Neuronal stem cell (in vitro differentiated cells): ENCODE data around the gene NOP53.
A peak's percentile ranks its signal among the peaks of the same experiment; 100 is the strongest.
"Not testable (repeated sequence)": the region's sequence is repeated elsewhere in the genome, so short reads cannot be mapped to it uniquely, and the experiment has no call there.

Experiments
- DNase-seq: peaks from one replicate; pipeline ENCODE4 v3.0.0-alpha.2; 2013; ENCODE audit warnings: low spot score
- H2AFZ ChIP-seq: one replicate; pipeline ENCODE4 v1.6.1; 2013; ENCODE audit warnings: mild to moderate bottlenecking, low read length, inconsistent platforms
- H2AK5ac ChIP-seq: 2 replicates; pipeline ENCODE4 v1.6.1; 2013; ENCODE audit warnings: low read depth, mild to moderate bottlenecking, inconsistent platforms, low read length, moderate library complexity, mixed read lengths
- H2BK120ac ChIP-seq: 2 replicates; pipeline ENCODE4 v1.6.1; 2013; ENCODE audit warnings: low read depth, mild to moderate bottlenecking, inconsistent platforms, low read length, moderate library complexity, mixed read lengths
- H2BK12ac ChIP-seq: one replicate; pipeline ENCODE4 v1.6.1; 2013; ENCODE audit warnings: low read length, inconsistent platforms
- H2BK15ac ChIP-seq: 2 replicates; pipeline ENCODE4 v1.6.1; 2013; ENCODE audit warnings: mild to moderate bottlenecking, low read length, inconsistent platforms, mixed read lengths
- H2BK5ac ChIP-seq: one replicate; pipeline ENCODE4 v1.6.1; 2013; ENCODE audit warnings: inconsistent platforms, mild to moderate bottlenecking, low read length, moderate library complexity
- H3K14ac ChIP-seq: one replicate; pipeline ENCODE4 v1.6.1; 2013; ENCODE audit warnings: low read length, inconsistent platforms
- H3K18ac ChIP-seq: 2 replicates; pipeline ENCODE4 v1.6.1; 2013; ENCODE audit warnings: low read length, inconsistent platforms
- H3K23ac ChIP-seq: 2 replicates; pipeline ENCODE4 v1.6.1; 2013; ENCODE audit warnings: low read depth, mild to moderate bottlenecking, mixed read lengths, low read length, inconsistent platforms; ENCODE audit not compliant: poor library complexity
- H3K27ac ChIP-seq: replicated peaks from 3 replicates; pipeline ENCODE4 v1.5.1; 2013; ENCODE audit warnings: low read length, inconsistent platforms
- H3K27me3 ChIP-seq, 3 experiments: 2 replicates each; pipeline ENCODE4 v1.6.1; 2013; ENCODE audit warnings: low read length in 3 of 3, mild to moderate bottlenecking in 2 of 3, inconsistent platforms in 1 of 3, low read depth in 1 of 3, mixed read lengths in 1 of 3, moderate library complexity in 1 of 3; ENCODE audit not compliant: control insufficient read depth in 3 of 3, insufficient read depth in 3 of 3
- H3K36me3 ChIP-seq, 2 donors: replicated peaks in 1 of 2; 2 replicates each; pipeline ENCODE4 v1.6.1; 2013; ENCODE audit warnings: low read length in 2 of 2; ENCODE audit not compliant: control insufficient read depth in 2 of 2, insufficient read depth in 2 of 2
- H3K4ac ChIP-seq: 2 replicates; pipeline ENCODE4 v1.6.1; 2013; ENCODE audit warnings: inconsistent platforms, mild to moderate bottlenecking, low read length, moderate library complexity
- H3K4me1 ChIP-seq, 2 donors: 1 replicate in 1 of 2; 2 replicates in 1 of 2; pipeline ENCODE4 v1.6.1; 2013; ENCODE audit warnings: low read length in 2 of 2, low read depth in 1 of 2; ENCODE audit not compliant: control insufficient read depth in 2 of 2, insufficient read depth in 1 of 2
- H3K4me2 ChIP-seq: one replicate; pipeline ENCODE4 v1.6.1; 2013; ENCODE audit warnings: mild to moderate bottlenecking, low read length, inconsistent platforms; ENCODE audit not compliant: insufficient read depth, poor library complexity, severe bottlenecking
- H3K4me3 ChIP-seq, 2 donors: 2 replicates each; pipeline ENCODE4 v1.5.1; 2013; ENCODE audit warnings: low read length in 2 of 2, mild to moderate bottlenecking in 2 of 2, inconsistent platforms in 1 of 2, moderate library complexity in 1 of 2
- H3K79me1 ChIP-seq: one replicate; pipeline ENCODE4 v1.6.1; 2013; ENCODE audit warnings: low read depth, mild to moderate bottlenecking, inconsistent platforms, low read length, moderate library complexity
- H3K9ac ChIP-seq: one replicate; pipeline ENCODE4 v1.6.1; 2013; ENCODE audit warnings: mild to moderate bottlenecking, low read depth, low read length, inconsistent platforms; ENCODE audit not compliant: poor library complexity
- H3K9me3 ChIP-seq, 2 donors: replicated peaks in 1 of 2; 2 replicates each; pipeline versions ENCODE3 to v1.6.1; 2013; ENCODE audit warnings: low read length in 2 of 2, mild to moderate bottlenecking in 2 of 2, inconsistent platforms in 1 of 2, low read depth in 1 of 2, mixed read lengths in 1 of 2, moderate library complexity in 1 of 2; ENCODE audit not compliant: control insufficient read depth in 2 of 2, insufficient read depth in 1 of 2
- H4K8ac ChIP-seq: one replicate; pipeline ENCODE4 v1.6.1; 2013; ENCODE audit warnings: low read depth, mild to moderate bottlenecking, inconsistent platforms, low read length, moderate library complexity
- H4K91ac ChIP-seq: one replicate; pipeline ENCODE4 v1.6.1; 2013; ENCODE audit warnings: low read length, low read depth, mild to moderate bottlenecking, inconsistent platforms; ENCODE audit not compliant: poor library complexity
- WGBS, 2 donors: extraction: QIAGEN DNeasy Blood & Tissue Kit; methylation state at CpG; one replicate each; pipeline ENCODE4 v1.1.7; 2013; ENCODE audit warnings: missing lambda C conversion rate in 2 of 2, mixed read lengths in 1 of 2; ENCODE audit not compliant: insufficient read length in 2 of 2, insufficient replicate concordance in 1 of 2; ENCODE audit errors: extremely low coverage in 2 of 2; 5-methylcytosine and 5-hydroxymethylcytosine counted together

The NOP53 gene

GRCh38 chr19:47713046-47714021 lies 32.0 kb upstream of the NOP53 start, which contains the start of gene EHD2:
TSS of gene EHD2 (plus strand) at chr19:47713422. CDS start at chr19:47716613, 3,191 bp downstream.
- Histone ChIP-seq H2BK5ac (peak within 1 kb of the TSS; percentile 16), H3K27me3 (peaks cover 0 to 8% (median 8%) of the 10 kb centered on the region in 3 experiments), H3K18ac (peak within 1 kb of the TSS; percentile 92), H3K79me1 (no peaks in the 10 kb centered on the region), H2BK120ac (peak within 1 kb of the TSS; percentile 52), H3K4me3 (peak within 1 kb of the TSS in 1 of 2 donors; percentile 71), H4K8ac (no peak within 1 kb of the TSS), H3K9me3 (peaks cover 7 to 12% of the 10 kb centered on the region in 2 donors), H2AFZ (peak within 1 kb of the TSS; percentile 56), H3K14ac (no peak within 1 kb of the TSS), H4K91ac (no peak within 1 kb of the TSS), H3K36me3 (no peaks in the 10 kb centered on the region), H3K9ac (peak within 1 kb of the TSS; percentile 70), H3K27ac (no peak within 1 kb of the TSS), H3K23ac (peak within 1 kb of the TSS; percentile 75), H3K4me2 (peak within 1 kb of the TSS; percentile 43), H2AK5ac (peak within 1 kb of the TSS; percentile 37), H2BK12ac (peak within 1 kb of the TSS; percentile 6), H3K4ac (no peak within 1 kb of the TSS), H3K4me1 (no peaks in the 10 kb centered on the region), H2BK15ac (no peak within 1 kb of the TSS)
- no CpG with 5 or more reads among the region's 52 CpGs for WGBS, 2 donors
- no peak for DNase-seq

GRCh38 chr19:47714339-47714738 lies 31.0 kb upstream of the NOP53 start:
- H2BK15ac ChIP-seq, result no peak overlapping the region
- H2AK5ac ChIP-seq, result no peak overlapping the region
- no peaks in the 10 kb centered on the region for H3K79me1 ChIP-seq
- peaks cover 5 to 7% of the 10 kb centered on the region in 2 donors for H3K4me1 ChIP-seq
- H4K91ac ChIP-seq, result no peak overlapping the region
- no peak for DNase-seq
- H4K8ac ChIP-seq, result no peak overlapping the region
- H3K9me3 ChIP-seq, result peaks cover 7 to 12% of the 10 kb centered on the region in 2 donors
- peaks cover 0 to 8% (median 8%) of the 10 kb centered on the region in 3 experiments for H3K27me3 ChIP-seq
- no peak overlapping the region for H2BK5ac ChIP-seq
- H3K4me3 ChIP-seq, result no peak overlapping the region
- no peak overlapping the region for H3K23ac ChIP-seq
- no peaks in the 10 kb centered on the region for H3K36me3 ChIP-seq
- no peak overlapping the region for H2AFZ ChIP-seq
- no peak overlapping the region for H2BK120ac ChIP-seq
- no peak overlapping the region for H3K4ac ChIP-seq
- H3K18ac ChIP-seq, result no peak overlapping the region
- no CpG with 5 or more reads among the region's 4 CpGs for WGBS, 2 donors
- H3K4me2 ChIP-seq, result no peak overlapping the region
- H3K27ac ChIP-seq, result no peak overlapping the region
- H3K9ac ChIP-seq, result no peak overlapping the region
- no peak overlapping the region for H2BK12ac ChIP-seq
- H3K14ac ChIP-seq, result no peak overlapping the region

GRCh38 chr19:47714855-47715254 lies 30.5 kb upstream of the NOP53 start:
- not testable (repeated sequence) for H3K27me3 ChIP-seq, H3K4me3 ChIP-seq, H4K91ac ChIP-seq, H3K18ac ChIP-seq, DNase-seq, H3K23ac ChIP-seq, H3K4me2 ChIP-seq, H2BK120ac ChIP-seq, H2BK12ac ChIP-seq, H3K4ac ChIP-seq, H3K9ac ChIP-seq, H3K79me1 ChIP-seq, H4K8ac ChIP-seq, H2AK5ac ChIP-seq, H2BK15ac ChIP-seq, H3K27ac ChIP-seq, H3K36me3 ChIP-seq, H2AFZ ChIP-seq, H2BK5ac ChIP-seq, H3K14ac ChIP-seq
- Histone ChIP-seq H3K4me1 (peaks cover 5 to 12% of the 10 kb centered on the region in 2 donors), H3K9me3 (peaks cover 7 to 12% of the 10 kb centered on the region in 2 donors)

GRCh38 chr19:47716270-47716937 lies 28.9 kb upstream of the NOP53 start:
- Histone ChIP-seq H3K4me2 (no peak overlapping the region), H3K9ac (no peak overlapping the region), H2BK5ac (no peak overlapping the region), H3K79me1 (no peaks in the 10 kb centered on the region), H4K8ac (no peak overlapping the region), H2BK15ac (no peak overlapping the region), H2AK5ac (peak overlapping the region; percentile 25), H3K23ac (peak overlapping the region; percentile 53), H3K36me3 (no peaks in the 10 kb centered on the region), H3K4ac (no peak overlapping the region), H3K14ac (no peak overlapping the region), H2AFZ (no peak overlapping the region), H3K9me3 (peaks cover 9 to 12% of the 10 kb centered on the region in 2 donors), H3K18ac (peak overlapping the region; percentile 79), H3K4me3 (no peak overlapping the region), H2BK12ac (no peak overlapping the region), H3K27me3 (peaks cover 0 to 8% (median 8%) of the 10 kb centered on the region in 3 experiments), H4K91ac (no peak overlapping the region), H3K4me1 (peaks cover 5 to 13% of the 10 kb centered on the region in 2 donors), H2BK120ac (no peak overlapping the region), H3K27ac (no peak overlapping the region)
- WGBS, 2 donors, result no CpG with 5 or more reads among the region's 32 CpGs
- no peak for DNase-seq
